NCI-H146 (cell line): Measurements from ENCODE around the gene SLC35E2B.

ENCODE experiments used
- DNase-seq: peaks from one replicate; lab custom pipeline; 2025; lab: John Stamatoyannopoulos, UW

The SLC35E2B gene

DNA sequence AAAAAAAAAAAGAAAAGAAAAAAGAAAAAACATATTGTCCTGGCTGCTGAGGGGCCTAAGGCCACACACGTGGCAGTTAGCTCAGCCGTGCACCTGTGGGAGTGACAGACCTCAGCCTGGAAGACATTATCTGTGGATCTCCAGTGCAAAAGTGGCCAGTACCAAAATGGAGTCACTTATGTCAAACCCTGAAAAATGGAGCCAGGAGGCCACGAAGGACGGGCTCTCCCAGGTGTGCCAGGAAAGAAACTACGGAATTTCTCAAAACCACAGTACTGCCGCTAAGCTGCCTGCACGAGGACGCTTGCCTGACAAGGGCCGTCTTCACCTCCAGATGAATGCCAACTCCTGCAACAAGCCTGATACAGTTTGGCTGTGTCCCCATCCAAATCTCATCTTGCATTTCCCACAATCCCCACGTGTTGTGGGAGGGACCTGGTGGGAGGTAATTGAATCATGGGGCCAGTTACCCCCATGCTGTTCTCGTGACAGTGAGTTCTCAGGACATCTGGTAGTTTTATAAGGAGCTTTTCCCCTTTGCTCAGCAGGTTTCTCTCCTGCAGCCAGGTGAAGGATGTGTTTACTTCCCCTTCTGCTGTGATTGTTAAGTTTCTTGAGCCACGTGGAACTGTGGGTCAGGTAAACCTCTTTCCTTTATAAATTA lies 82.6 kb downstream of the SLC35E2B start:
- DNase-seq, result no peak
